ENCODE results near the gene CYYR1.

The CYYR1 gene

DNA sequence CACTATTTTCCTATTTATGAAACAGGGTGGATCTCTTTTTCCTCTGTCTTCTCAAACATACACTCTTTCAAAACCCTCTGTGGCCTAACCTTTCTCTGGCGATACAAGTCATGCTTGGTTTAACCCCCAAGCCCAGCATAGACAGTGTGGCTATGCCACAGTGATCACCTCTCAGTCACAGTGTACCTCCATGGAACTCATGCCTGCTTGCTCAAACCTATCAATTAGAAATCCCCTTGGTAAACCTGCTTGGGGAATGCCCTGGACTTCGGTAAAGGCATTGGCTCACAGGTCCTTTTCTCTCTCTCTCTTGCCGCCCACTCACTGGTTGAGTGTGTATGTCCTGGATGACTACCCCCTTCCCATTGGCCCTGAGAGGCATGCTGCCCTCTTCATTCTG lies 147.5 kb downstream of the CYYR1 start:
- no peak for DNase-seq

DNA sequence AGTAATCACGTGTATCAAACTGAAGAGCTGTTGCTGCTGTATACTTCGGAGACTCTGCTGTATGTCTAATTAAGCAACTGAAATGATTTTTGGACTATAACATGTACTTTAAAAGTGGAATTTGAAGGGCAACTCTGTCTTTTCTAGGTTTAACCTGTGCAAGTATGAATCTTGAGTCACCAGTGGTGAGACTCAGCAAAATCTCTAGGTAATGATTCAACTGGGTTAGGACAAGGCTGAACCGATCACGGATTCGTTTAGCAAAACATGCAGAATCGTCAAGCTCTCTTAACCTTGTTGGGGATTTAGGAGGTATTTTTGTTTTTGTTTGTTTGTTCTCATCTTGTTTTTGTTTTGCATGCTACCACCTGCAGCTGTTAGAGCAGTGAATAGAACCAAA lies 149.6 kb downstream of the CYYR1 start:
- DNase-seq = no peak

DNA sequence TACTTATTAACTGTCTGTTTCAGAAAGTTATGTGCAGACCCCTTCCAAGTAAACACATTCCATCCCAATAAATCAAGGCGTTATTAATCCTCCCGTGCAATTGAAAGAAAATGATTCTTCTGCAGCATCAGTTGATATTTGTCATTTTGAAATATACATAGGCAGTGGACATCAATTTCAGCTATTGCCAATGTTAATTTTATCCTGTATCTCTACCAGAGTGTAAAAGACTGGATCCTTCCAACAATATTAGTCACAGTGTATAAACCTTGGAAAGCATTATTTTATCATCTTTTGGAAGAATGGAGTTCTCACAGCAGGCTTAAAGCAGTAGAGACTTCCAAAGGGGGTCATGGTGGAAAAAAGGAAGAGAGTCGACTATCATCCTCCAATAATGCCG lies 150.4 kb downstream of the CYYR1 start:
- no peak for DNase-seq

DNA sequence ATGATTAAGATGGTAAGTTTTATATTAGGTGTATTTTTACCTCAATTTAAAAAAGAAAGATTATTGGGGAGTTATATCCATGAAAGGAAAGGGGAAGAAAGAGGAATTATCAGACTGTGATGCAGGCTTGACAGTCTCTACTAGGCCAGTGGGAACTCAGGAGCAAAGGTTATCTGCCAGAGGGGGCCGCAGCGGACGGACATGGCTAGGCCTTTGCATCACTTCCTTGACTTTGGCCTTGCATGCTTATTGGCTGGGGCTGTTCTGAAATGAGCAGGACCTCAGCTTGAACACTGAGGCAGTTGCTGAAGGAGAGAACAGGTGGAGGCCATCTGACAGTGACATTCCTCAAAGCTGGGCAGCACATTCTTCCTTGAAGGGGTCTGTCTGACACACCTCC lies 150.9 kb downstream of the CYYR1 start:
- no peak for DNase-seq

DNA sequence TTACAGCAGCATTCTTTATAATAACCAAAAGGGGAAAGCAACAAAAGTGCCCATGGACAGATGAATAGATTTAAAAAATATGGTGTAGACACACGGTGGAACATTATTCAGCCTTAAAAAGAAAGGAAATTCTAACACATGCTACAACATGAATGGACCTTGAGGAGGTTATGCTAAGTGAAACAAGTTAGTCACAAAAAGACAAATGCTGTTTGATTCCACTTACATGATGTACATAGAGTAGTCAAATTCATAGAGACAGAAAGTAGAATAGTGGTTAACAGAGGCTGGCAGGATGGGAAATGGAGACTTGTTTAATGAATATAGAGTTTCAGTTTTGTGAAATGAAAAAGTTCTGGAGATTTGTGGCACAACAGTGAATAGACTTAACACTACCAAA lies 151.4 kb downstream of the CYYR1 start:
- no peak for DNase-seq

All from T1000 (cell line).